Nephron progenitor cell (in vitro differentiated cells): ENCODE measurements around the gene BBS12.

ENCODE experiments used
- DNase-seq: peaks from one replicate; pipeline ENCODE4 v3.0.0; 2021
- H3K27ac Mint-ChIP-seq: 2 replicates; pipeline ENCODE4 v1.8.0; 2021; ENCODE audit warnings: mild to moderate bottlenecking, moderate library complexity, mixed read lengths
- H3K27me3 Mint-ChIP-seq: 2 replicates; pipeline ENCODE4 v1.8.0; 2021; ENCODE audit warnings: mild to moderate bottlenecking, low read depth, mixed read lengths; ENCODE audit not compliant: poor library complexity
- H3K36me3 Mint-ChIP-seq: 2 replicates; pipeline ENCODE4 v1.8.0; 2021; ENCODE audit warnings: low read depth, mixed read lengths
- H3K4me1 Mint-ChIP-seq: 2 replicates; pipeline ENCODE4 v1.8.0; 2021; ENCODE audit warnings: mixed read lengths
- H3K4me3 Mint-ChIP-seq: 2 replicates; pipeline ENCODE4 v1.8.0; 2021; ENCODE audit warnings: mild to moderate bottlenecking, moderate library complexity, mixed read lengths
- H3K9me3 Mint-ChIP-seq: 2 replicates; pipeline ENCODE4 v1.8.0; 2021; ENCODE audit warnings: mild to moderate bottlenecking, moderate library complexity, mixed read lengths
- TF ChIP-seq, protein P1 (sequence below): fragments of 200-600 bp; sonication (generic); IDR thresholded peaks from 2 replicates; pipeline ENCODE4 v1.5.0; 2021; ENCODE audit warnings: antibody characterized with exemption

BBS12 gene

DNA sequence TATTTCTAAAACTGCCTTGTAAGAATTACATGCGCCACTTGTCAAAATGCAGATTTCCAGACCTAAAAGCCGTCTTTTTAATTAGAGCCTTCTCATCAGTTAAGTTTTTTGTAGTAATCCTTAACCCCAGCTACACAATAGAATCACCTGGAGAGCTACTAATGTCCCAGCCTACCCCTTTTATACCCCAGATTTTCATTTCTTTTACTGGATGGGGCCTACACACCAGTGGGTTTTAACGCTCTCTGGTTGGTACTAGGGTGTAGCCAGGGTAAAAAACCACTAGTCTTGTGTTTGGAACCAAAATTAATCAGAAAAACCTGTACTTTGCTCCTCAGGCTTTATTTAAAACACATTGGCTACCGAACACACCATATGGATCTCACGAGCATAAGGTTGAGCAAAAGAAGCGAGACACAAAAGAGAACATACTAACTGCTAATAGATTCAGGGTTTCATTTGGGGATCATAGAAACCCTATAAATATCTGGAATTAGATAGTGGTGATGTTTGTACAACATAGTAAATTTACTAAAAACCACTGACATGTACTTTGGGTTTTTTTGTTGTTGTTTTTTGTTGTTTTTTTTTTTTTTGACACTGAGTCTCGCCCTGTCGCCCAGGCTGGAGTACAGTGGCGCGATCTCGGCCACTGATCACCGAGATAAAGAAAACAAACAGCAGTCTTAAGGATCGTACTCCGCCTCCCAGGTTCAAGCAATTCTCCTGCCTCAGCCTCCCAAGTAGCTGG lies 30.6 kb downstream of the BBS12 start:
- Mint-ChIP-seq H3K4me3 (no peak overlapping the region), H3K27ac (no peak overlapping the region), H3K27me3 (no peaks in the 10 kb centered on the region), H3K9me3 (no peaks in the 10 kb centered on the region), H3K36me3 (no peaks in the 10 kb centered on the region), H3K4me1 (peaks cover under 1% of the 10 kb centered on the region)
- DNase-seq: no peak
- TF ChIP-seq, protein P1, sequence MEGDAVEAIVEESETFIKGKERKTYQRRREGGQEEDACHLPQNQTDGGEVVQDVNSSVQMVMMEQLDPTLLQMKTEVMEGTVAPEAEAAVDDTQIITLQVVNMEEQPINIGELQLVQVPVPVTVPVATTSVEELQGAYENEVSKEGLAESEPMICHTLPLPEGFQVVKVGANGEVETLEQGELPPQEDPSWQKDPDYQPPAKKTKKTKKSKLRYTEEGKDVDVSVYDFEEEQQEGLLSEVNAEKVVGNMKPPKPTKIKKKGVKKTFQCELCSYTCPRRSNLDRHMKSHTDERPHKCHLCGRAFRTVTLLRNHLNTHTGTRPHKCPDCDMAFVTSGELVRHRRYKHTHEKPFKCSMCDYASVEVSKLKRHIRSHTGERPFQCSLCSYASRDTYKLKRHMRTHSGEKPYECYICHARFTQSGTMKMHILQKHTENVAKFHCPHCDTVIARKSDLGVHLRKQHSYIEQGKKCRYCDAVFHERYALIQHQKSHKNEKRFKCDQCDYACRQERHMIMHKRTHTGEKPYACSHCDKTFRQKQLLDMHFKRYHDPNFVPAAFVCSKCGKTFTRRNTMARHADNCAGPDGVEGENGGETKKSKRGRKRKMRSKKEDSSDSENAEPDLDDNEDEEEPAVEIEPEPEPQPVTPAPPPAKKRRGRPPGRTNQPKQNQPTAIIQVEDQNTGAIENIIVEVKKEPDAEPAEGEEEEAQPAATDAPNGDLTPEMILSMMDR: no peak

DNA sequence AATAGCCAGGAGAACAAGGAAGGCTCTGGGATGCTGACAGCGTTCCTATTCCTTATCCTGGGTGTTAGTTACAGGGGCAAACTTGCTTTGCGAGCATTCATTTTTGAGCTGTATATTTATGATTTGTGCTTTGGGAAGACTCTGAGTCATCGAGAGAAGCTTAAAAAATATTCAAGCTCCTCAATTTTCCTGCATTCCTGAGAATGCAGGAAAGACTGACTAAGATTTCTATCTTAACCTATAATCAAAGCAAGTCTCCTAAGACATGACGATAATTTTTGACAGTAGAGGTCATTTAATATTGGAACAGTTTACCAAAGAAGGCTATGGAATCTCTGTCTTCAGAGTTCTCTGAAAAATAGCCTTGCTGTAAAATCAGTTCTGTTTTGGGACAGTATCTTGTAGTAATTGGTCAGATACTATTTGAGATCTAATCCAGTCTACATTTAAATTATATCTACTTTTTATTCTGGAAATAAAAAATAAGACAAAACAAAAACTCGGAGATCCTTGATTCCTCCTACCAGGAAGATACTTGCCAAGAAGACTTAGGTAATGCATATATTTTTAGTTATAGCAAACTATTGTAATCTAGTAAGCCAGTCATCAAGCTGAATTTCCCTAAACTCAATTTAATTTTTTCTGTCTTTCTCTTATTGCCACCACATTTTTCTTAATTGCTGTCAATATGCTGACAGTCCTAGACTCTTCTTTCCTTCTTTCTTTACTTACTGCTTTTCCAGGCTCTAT lies 31.7 kb downstream of the BBS12 start:
- DNase-seq: no peak
- Mint-ChIP-seq H3K27me3 (no peaks in the 10 kb centered on the region), H3K36me3 (no peaks in the 10 kb centered on the region), H3K4me3 (no peak overlapping the region), H3K9me3 (no peaks in the 10 kb centered on the region), H3K4me1 (no peaks in the 10 kb centered on the region), H3K27ac (no peak overlapping the region)
- TF ChIP-seq, protein P1: no peak

DNA sequence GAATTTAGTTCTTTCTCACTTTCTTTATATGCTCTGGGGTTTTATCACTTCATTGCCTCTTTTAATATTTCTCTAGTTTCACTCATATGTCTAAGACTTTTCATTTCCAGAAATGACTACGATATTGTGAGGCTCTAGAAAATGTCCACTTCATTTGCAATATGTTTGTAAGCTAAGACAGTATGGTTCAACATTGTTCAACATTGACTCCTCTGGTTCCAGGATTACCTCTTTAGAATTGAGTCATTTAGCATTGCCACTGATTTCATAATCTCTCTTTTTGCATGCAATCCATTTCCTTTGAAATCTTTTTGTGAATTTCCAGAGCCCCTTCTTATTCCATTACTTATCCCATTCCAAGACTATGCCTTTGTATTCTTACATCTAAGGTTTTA lies 32.3 kb downstream of the BBS12 start:
- H3K9me3 Mint-ChIP-seq: no peaks in the 10 kb centered on the region
- no peaks in the 10 kb centered on the region for H3K27me3 Mint-ChIP-seq
- no peak for DNase-seq
- H3K4me3 Mint-ChIP-seq: no peak overlapping the region
- H3K27ac Mint-ChIP-seq: no peak overlapping the region
- TF ChIP-seq, protein P1: no peak
- no peaks in the 10 kb centered on the region for H3K4me1 Mint-ChIP-seq
- no peaks in the 10 kb centered on the region for H3K36me3 Mint-ChIP-seq

DNA sequence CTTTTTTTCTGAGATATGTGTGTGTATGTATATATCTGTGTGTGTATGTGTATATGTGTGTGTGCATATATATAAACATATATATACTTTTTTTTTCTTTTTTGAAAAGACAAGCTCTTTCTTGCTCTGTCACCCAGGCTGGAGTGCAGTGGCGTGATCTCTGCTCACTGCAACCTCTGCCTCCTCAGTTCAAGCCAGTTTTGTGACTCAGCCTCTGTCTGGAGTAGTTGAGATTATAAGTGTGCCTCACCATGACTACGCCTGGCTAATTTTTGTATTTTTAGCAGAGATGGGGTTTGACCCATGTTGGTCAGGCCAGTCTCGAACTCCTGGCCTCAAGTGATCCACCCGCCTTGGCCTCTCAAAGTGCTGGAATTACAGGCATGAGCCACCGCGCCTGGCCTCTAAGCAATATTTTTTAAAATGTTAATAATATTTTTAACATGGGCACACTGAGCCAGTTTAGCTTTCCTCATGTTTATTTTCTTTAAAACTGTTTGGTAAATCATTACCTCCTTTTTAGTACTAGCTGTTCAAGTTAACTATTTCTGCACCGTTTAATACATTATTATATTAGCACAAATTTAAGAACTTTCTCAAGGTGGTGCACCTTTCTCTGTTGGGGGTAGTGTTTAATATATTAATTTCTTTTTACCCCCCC lies 33.3 kb downstream of the BBS12 start:
- Mint-ChIP-seq H3K27me3 (no peaks in the 10 kb centered on the region), H3K9me3 (no peaks in the 10 kb centered on the region), H3K4me3 (no peak overlapping the region), H3K27ac (no peak overlapping the region), H3K36me3 (no peaks in the 10 kb centered on the region), H3K4me1 (no peaks in the 10 kb centered on the region)
- TF ChIP-seq, protein P1: no peak
- no peak for DNase-seq

DNA sequence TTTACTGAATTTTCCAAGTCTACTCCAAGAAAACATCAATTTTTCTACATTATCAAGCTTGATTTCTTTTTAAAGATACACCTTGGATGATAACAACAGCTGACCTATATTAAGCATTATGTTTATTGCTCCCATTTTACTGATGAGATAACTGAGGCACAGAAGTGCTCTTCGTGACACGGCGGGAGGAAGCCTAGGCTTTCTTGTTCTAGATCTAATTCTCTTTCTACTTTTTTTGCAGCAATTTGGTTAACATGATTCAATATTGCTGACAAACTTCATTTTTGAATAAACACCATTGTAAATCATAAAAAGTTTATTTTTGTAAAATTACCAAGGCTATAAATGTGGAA lies 33.8 kb downstream of the BBS12 start:
- Mint-ChIP-seq H3K4me1 (no peaks in the 10 kb centered on the region), H3K27me3 (no peaks in the 10 kb centered on the region), H3K4me3 (no peak overlapping the region), H3K9me3 (no peaks in the 10 kb centered on the region), H3K27ac (no peak overlapping the region), H3K36me3 (no peaks in the 10 kb centered on the region)
- DNase-seq: no peak
- TF ChIP-seq, protein P1: no peak
